IPS DF 19.7 (cell line): Measurements from ENCODE around the gene SMIM27.
"Not testable (repeated sequence)": the region's sequence is repeated elsewhere in the genome, so short reads cannot be mapped to it uniquely, and the experiment has no call there.

Experiments used
- DNase-seq: peaks from one replicate; pipeline ENCODE4 v3.0.0-alpha.2; 2013; ENCODE audit warnings: low read depth, low spot score

The SMIM27 gene

DNA sequence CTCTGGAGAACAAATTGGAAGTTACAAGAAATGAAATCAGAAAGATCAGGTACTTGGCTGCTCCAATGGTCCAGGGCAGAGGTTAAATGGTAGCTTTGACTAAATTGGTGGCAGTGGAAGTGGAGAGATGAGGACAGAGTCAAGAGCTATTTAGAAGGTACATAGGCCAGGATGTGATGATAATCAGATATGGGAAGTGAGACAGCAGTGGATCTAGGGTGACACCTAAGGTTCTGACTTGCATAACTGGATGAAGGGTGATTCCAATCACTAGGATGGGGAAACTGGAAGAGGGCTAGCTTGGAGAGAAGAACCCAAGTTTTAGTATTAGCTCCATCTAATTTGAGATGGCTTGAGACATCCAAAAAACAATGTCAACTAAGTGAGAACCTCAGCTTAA, 44.8 kb downstream of the SMIM27 start:
- no peak for DNase-seq

DNA sequence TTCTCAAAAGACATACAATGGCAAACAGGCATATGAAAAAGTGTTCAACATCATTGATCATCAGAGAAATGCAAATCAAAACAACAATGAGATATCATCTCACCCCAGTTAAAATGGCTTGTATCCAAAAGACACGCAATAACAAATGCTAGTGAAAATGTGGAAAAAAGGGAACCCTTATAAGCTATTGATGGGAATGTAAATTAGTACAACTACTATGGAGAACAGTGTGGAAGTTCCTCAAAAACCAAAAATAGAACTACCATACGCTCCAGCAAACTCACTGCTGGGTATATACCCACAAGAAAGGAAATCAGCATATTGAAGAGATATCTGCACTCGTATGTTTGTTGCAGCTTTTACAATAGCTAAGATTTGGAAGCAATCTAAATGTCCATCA, 46.9 kb downstream of the SMIM27 start:
- not testable (repeated sequence) for DNase-seq
